ENCODE measurements around the gene FAM107A.
"Not testable (repeated sequence)": the region's sequence is repeated elsewhere in the genome, so short reads cannot be mapped to it uniquely, and the experiment has no call there.

FAM107A gene

GRCh38 chr3:58536501-58537411, 40.4 kb downstream of the FAM107A start, which contains the start of gene ACOX2:
ACOX2 (minus strand) TSS chr3:58537190; CDS start chr3:58535106, 2,084 bp downstream.
- DNase-seq (ENCODE audit: low read depth in 3 of 3), result no peak

- DNase-seq (ENCODE audit: low read depth in 3 of 3), result no peak
Observed at GRCh38 chr3:58535531-58536500, 41.4 kb downstream of the FAM107A start.

GRCh38 chr3:58534592-58535494, 42.3 kb downstream of the FAM107A start:
- no peak for DNase-seq (ENCODE audit: low read depth in 3 of 3)

GRCh38 chr3:58532794-58533220, 44.4 kb downstream of the FAM107A start:
- DNase-seq (ENCODE audit: low read depth in 3 of 3), result peak; percentile 55 to 79 (median 74)

- no peak for DNase-seq (ENCODE audit: low read depth in 3 of 3)
Observed at GRCh38 chr3:58531956-58532355, 45.2 kb downstream of the FAM107A start.

- no peak for DNase-seq (ENCODE audit: low read depth in 3 of 3)
Observed at GRCh38 chr3:58531555-58531954, 45.6 kb downstream of the FAM107A start.

- no peak for DNase-seq (ENCODE audit: low read depth in 3 of 3)
Observed at GRCh38 chr3:58530354-58530865, 46.8 kb downstream of the FAM107A start.

GRCh38 chr3:58529516-58530353, 47.5 kb downstream of the FAM107A start:
- DNase-seq (ENCODE audit: low read depth in 3 of 3), result no peak

GRCh38 chr3:58528629-58529028, 48.6 kb downstream of the FAM107A start:
- no peak for DNase-seq (ENCODE audit: low read depth in 3 of 3)

GRCh38 chr3:58527440-58527839, 49.8 kb downstream of the FAM107A start:
- not testable (repeated sequence) for DNase-seq (ENCODE audit: low read depth in 3 of 3)

GRCh38 chr3:58526515-58526957, 50.7 kb downstream of the FAM107A start:
- DNase-seq (ENCODE audit: low read depth in 3 of 3), result no peak

- DNase-seq (ENCODE audit: low read depth in 3 of 3), result no peak
Observed at GRCh38 chr3:58524326-58524888, 52.8 kb downstream of the FAM107A start.

GRCh38 chr3:58522759-58523425, 54.3 kb downstream of the FAM107A start:
- no peak for DNase-seq (ENCODE audit: low read depth in 3 of 3)

GRCh38 chr3:58521917-58522631, 55.1 kb downstream of the FAM107A start:
- DNase-seq (ENCODE audit: low read depth in 3 of 3), result no peak

GRCh38 chr3:58521336-58521670, 55.9 kb downstream of the FAM107A start:
- DNase-seq (ENCODE audit: low read depth in 3 of 3), result no peak

GRCh38 chr3:58520403-58521335, 56.5 kb downstream of the FAM107A start:
- no peak for DNase-seq (ENCODE audit: low read depth in 3 of 3)

- no peak for DNase-seq (ENCODE audit: low read depth in 3 of 3)
Observed at GRCh38 chr3:58519668-58520402, 57.4 kb downstream of the FAM107A start.

Data from stimulated activated CD4-positive, alpha-beta T cell treated with anti-CD3 and anti-CD28 coated beads, TNF-alpha, amount 100 ng/mL, for 4 hours (primary cell).